GM12873 (cell line): ENCODE data around the gene ALCAM.

ENCODE experiments used
- CTCF ChIP-seq: IDR thresholded peaks from 2 replicates; pipeline ENCODE4 v1.5.1; 2012; ENCODE audit warnings: low read depth, mild to moderate bottlenecking, moderate library complexity, low read length, control low read depth; ENCODE audit not compliant: insufficient read depth; ENCODE audit errors: missing control alignments

Gene ALCAM

GRCh38 chr3:105545051-105545450 lies 178.3 kb downstream of the ALCAM start:
- no peak for TF ChIP-seq CTCF

- TF ChIP-seq CTCF, result no peak
Observed at GRCh38 chr3:105553851-105554250, 187.1 kb downstream of the ALCAM start.

GRCh38 chr3:105555206-105555605 lies 188.5 kb downstream of the ALCAM start:
- no peak for TF ChIP-seq CTCF

GRCh38 chr3:105559856-105560255 lies 193.1 kb downstream of the ALCAM start:
- no peak for TF ChIP-seq CTCF

GRCh38 chr3:105561876-105562275 lies 195.2 kb downstream of the ALCAM start:
- TF ChIP-seq CTCF, result no peak

GRCh38 chr3:105564546-105565288 lies 198.0 kb downstream of the ALCAM start:
- TF ChIP-seq CTCF, result no peak

GRCh38 chr3:105571005-105571404 lies 204.3 kb downstream of the ALCAM start:
- TF ChIP-seq CTCF, result no peak
